Gastroesophageal sphincter (tissue), 3 donors: ENCODE data around the gene RALGAPB.

Source experiments
- CTCF ChIP-seq, 4 experiments: fragments of 200-600 bp in 2 of 4; fragments of 450-650 bp in 2 of 4; sonication (generic) in 1 of 4; IDR thresholded peaks; one replicate each; pipeline ENCODE4 v1.5.1; 2017 to 2019; ENCODE audit warnings: antibody characterized with exemption in 4 of 4, mild to moderate bottlenecking in 2 of 4, moderate library complexity in 2 of 4
- EP300 ChIP-seq: sonication (generic); formaldehyde crosslinking; IDR thresholded peaks from one replicate; pipeline ENCODE4 v1.6.1; 2017; ENCODE audit warnings: antibody characterized with exemption, mild to moderate bottlenecking
- POLR2A ChIP-seq, 2 donors: fragments of 450-650 bp; IDR thresholded peaks; one replicate each; pipeline ENCODE4 v1.6.1; 2017; ENCODE audit warnings: antibody characterized with exemption in 2 of 2, mild to moderate bottlenecking in 2 of 2, moderate library complexity in 1 of 2
- POLR2AphosphoS5 ChIP-seq: sonication (generic); formaldehyde crosslinking; IDR thresholded peaks from one replicate; pipeline ENCODE4 v1.6.1; 2017; ENCODE audit warnings: antibody characterized with exemption

GRCh38 chr20:38551056-38551626 lies 78.5 kb downstream of the RALGAPB start:
- no peak for TF ChIP-seq CTCF (IDR thresholded peaks at IDR 0.05)
- TF ChIP-seq POLR2A (IDR thresholded peaks at IDR 0.05), result no peak
- no peak for TF ChIP-seq POLR2AphosphoS5
- no peak for TF ChIP-seq EP300
